Activated CD8-positive, alpha-beta memory T cell treated with anti-CD3 and anti-CD28 coated beads, Interleukin-2, amount 10 ng/mL, durations not matched to agents 7 days and 5 days (primary cell): ENCODE data around the gene COX15. TPM values are rescaled to one million over a fixed set of nuclear protein-coding genes. Genes with fewer than 3 reads are reported as not detected.
A peak's percentile ranks its signal among the peaks of the same experiment; 100 is the strongest.

Source experiments
- ATAC-seq: fragments of 150-1000 bp; cut with Tn5 transposase; one replicate; pipeline ENCODE4 v1.10.0; 2021; ENCODE audit warnings: moderate library complexity
- CTCF ChIA-PET: fragments of 350-600 bp; sonication (Branson Sonifier 250); formaldehyde crosslinking; loops from one replicate; lab custom pipeline; 2021; ENCODE audit warnings: antibody characterized with exemption; lab: Charles Lee
- DNase-seq: peaks from one replicate; pipeline ENCODE4 v3.0.0-alpha.2; 2020
- H3K27ac Mint-ChIP-seq: one replicate; pipeline ENCODE4 v1.8.0; 2021; ENCODE audit warnings: mild to moderate bottlenecking, mixed read lengths
- H3K27me3 Mint-ChIP-seq: one replicate; pipeline ENCODE4 v1.8.0; 2021; ENCODE audit warnings: mixed read lengths
- H3K36me3 Mint-ChIP-seq: one replicate; pipeline ENCODE4 v1.8.0; 2021; ENCODE audit warnings: mild to moderate bottlenecking, mixed read lengths
- H3K4me1 Mint-ChIP-seq: one replicate; pipeline ENCODE4 v1.8.0; 2021; ENCODE audit warnings: mixed read lengths
- H3K4me3 Mint-ChIP-seq: one replicate; pipeline ENCODE4 v1.8.0; 2021; ENCODE audit warnings: mild to moderate bottlenecking, moderate library complexity, mixed read lengths
- H3K9me3 Mint-ChIP-seq: one replicate; pipeline ENCODE4 v1.8.0; 2022; ENCODE audit warnings: low read depth, mixed read lengths
- total RNA-seq, 2 experiments: library from RNA; stranded (reverse); gene quantifications; one replicate each; pipeline ENCODE4 v1.2.3, GENCODE V29; 2021

Gene COX15
- total RNA-seq, 2 experiments from 2014 or later = 40.4 to 42.1 TPM

- Mint-ChIP-seq H3K9me3 (no peaks in the 10 kb centered on the region), H3K27me3 (no peaks in the 10 kb centered on the region), H3K4me3 (peak overlapping the region; percentile 98), H3K4me1 (peaks cover 26% of the 10 kb centered on the region), H3K36me3 (peaks cover 35% of the 10 kb centered on the region), H3K27ac (peak overlapping the region; percentile 99)
- DNase-seq (no peak), ATAC-seq (no peak)
- CTCF ChIA-PET = interaction anchor here (0.6 to 2.2 kb wide), 12 partner anchors 9 to 314 kb away, joined by 3 to 8 read pairs (median 5); no protein-coding TSS in a partner anchor
Measured at GRCh38 chr10:99731306-99732032, 458 bp downstream of the COX15 start.

- H3K27ac Mint-ChIP-seq = no peak overlapping the region
- H3K9me3 Mint-ChIP-seq = no peaks in the 10 kb centered on the region
- CTCF ChIA-PET = no interaction called here
- DNase-seq = no peak
- H3K36me3 Mint-ChIP-seq = peaks cover 32% of the 10 kb centered on the region
- H3K27me3 Mint-ChIP-seq = no peaks in the 10 kb centered on the region
- H3K4me1 Mint-ChIP-seq = peaks cover 20% of the 10 kb centered on the region
- no peak for ATAC-seq
- H3K4me3 Mint-ChIP-seq = no peak overlapping the region
Measured at GRCh38 chr10:99730026-99730425, 1.9 kb downstream of the COX15 start.

GRCh38 chr10:99720387-99720786, 11.5 kb downstream of the COX15 start:
- CTCF ChIA-PET = interaction anchor here (2.3 kb wide), 1 partner anchor 11 kb away, joined by 6 read pairs; the partner anchor contains the start of genes COX15 and CUTC
- Mint-ChIP-seq H3K27ac (no peak overlapping the region), H3K27me3 (no peaks in the 10 kb centered on the region), H3K9me3 (no peaks in the 10 kb centered on the region), H3K36me3 (peaks cover 59% of the 10 kb centered on the region), H3K4me1 (no peaks in the 10 kb centered on the region), H3K4me3 (no peak overlapping the region)
- ATAC-seq (no peak), DNase-seq (no peak)

GRCh38 chr10:99714446-99714845, 17.5 kb downstream of the COX15 start:
- Mint-ChIP-seq H3K4me1 (peaks cover 8% of the 10 kb centered on the region), H3K36me3 (peaks cover 35% of the 10 kb centered on the region), H3K4me3 (no peak overlapping the region), H3K27ac (no peak overlapping the region), H3K9me3 (no peaks in the 10 kb centered on the region), H3K27me3 (no peaks in the 10 kb centered on the region)
- CTCF ChIA-PET = interaction anchor here (1.2 to 1.3 kb wide), 2 partner anchors 155 to 278 kb away, joined by 5 to 6 read pairs; no protein-coding TSS in a partner anchor
- no peak for ATAC-seq
- DNase-seq = no peak

GRCh38 chr10:99711129-99711719, 20.7 kb downstream of the COX15 start:
- no peak overlapping the region for H3K27ac Mint-ChIP-seq
- CTCF ChIA-PET = interaction anchor here (0.7 to 2.1 kb wide), 6 partner anchors 10 to 275 kb away, joined by 3 to 9 read pairs (median 4); partner anchors contain the start of gene ENTPD7
- H3K9me3 Mint-ChIP-seq = no peaks in the 10 kb centered on the region
- DNase-seq (peak; percentile 51), ATAC-seq (peak; percentile 85)
- H3K27me3 Mint-ChIP-seq = no peaks in the 10 kb centered on the region
- H3K36me3 Mint-ChIP-seq = peaks cover 22% of the 10 kb centered on the region
- no peak overlapping the region for H3K4me3 Mint-ChIP-seq
- H3K4me1 Mint-ChIP-seq = peaks cover 8% of the 10 kb centered on the region

GRCh38 chr10:99709480-99710229, 22.3 kb downstream of the COX15 start:
- peaks cover 18% of the 10 kb centered on the region for H3K36me3 Mint-ChIP-seq
- DNase-seq (no peak), ATAC-seq (peak; percentile 36)
- H3K27ac Mint-ChIP-seq = no peak overlapping the region
- no peaks in the 10 kb centered on the region for H3K9me3 Mint-ChIP-seq
- H3K4me3 Mint-ChIP-seq = no peak overlapping the region
- H3K27me3 Mint-ChIP-seq = no peaks in the 10 kb centered on the region
- CTCF ChIA-PET = interaction anchor here (1.1 to 1.8 kb wide), 2 partner anchors 273 to 274 kb away, joined by 3 to 8 read pairs; no protein-coding TSS in a partner anchor
- peaks cover 8% of the 10 kb centered on the region for H3K4me1 Mint-ChIP-seq

- Mint-ChIP-seq H3K27ac (no peak overlapping the region), H3K9me3 (no peaks in the 10 kb centered on the region)
- no peak for ATAC-seq
Measured at GRCh38 chr10:99708428-99709012, 23.4 kb downstream of the COX15 start.

GRCh38 chr10:99700649-99701048, 31.3 kb downstream of the COX15 start:
- ATAC-seq = no peak
- Mint-ChIP-seq H3K4me1 (no peaks in the 10 kb centered on the region), H3K27me3 (no peaks in the 10 kb centered on the region), H3K4me3 (no peak overlapping the region), H3K27ac (no peak overlapping the region), H3K9me3 (no peaks in the 10 kb centered on the region), H3K36me3 (peaks cover 25% of the 10 kb centered on the region)
- CTCF ChIA-PET = interaction anchor here (1.3 kb wide), 1 partner anchor 140 kb away, joined by 3 read pairs; no protein-coding TSS in a partner anchor
- no peak for DNase-seq

More at GRCh38 chr10:99708428-99709012, 23.4 kb downstream of the COX15 start:
- CTCF ChIA-PET = interaction anchor here (1.0 to 1.1 kb wide), 2 partner anchors 272 to 317 kb away, joined by 3 read pairs; no protein-coding TSS in a partner anchor
- Mint-ChIP-seq H3K4me3 (no peak overlapping the region), H3K27me3 (no peaks in the 10 kb centered on the region), H3K36me3 (peaks cover 15% of the 10 kb centered on the region), H3K4me1 (peaks cover 8% of the 10 kb centered on the region)
- DNase-seq = no peak

GRCh38 chr10:99698504-99699080, 33.3 kb downstream of the COX15 start:
- DNase-seq (no peak), ATAC-seq (no peak)
- no peaks in the 10 kb centered on the region for H3K27me3 Mint-ChIP-seq
- H3K9me3 Mint-ChIP-seq = no peaks in the 10 kb centered on the region
- CTCF ChIA-PET = no interaction called here
- H3K4me1 Mint-ChIP-seq = no peaks in the 10 kb centered on the region
- H3K27ac Mint-ChIP-seq = no peak overlapping the region
- H3K4me3 Mint-ChIP-seq = no peak overlapping the region
- H3K36me3 Mint-ChIP-seq = peaks cover 25% of the 10 kb centered on the region

GRCh38 chr10:99695761-99696160, 36.2 kb downstream of the COX15 start:
- Mint-ChIP-seq H3K9me3 (no peaks in the 10 kb centered on the region), H3K36me3 (peaks cover 20% of the 10 kb centered on the region), H3K4me3 (no peak overlapping the region), H3K27me3 (no peaks in the 10 kb centered on the region), H3K4me1 (no peaks in the 10 kb centered on the region), H3K27ac (no peak overlapping the region)
- DNase-seq = no peak
- CTCF ChIA-PET = no interaction called here
- no peak for ATAC-seq

- Mint-ChIP-seq H3K36me3 (peaks cover 14% of the 10 kb centered on the region), H3K4me1 (no peaks in the 10 kb centered on the region), H3K27me3 (no peaks in the 10 kb centered on the region), H3K27ac (no peak overlapping the region), H3K9me3 (no peaks in the 10 kb centered on the region), H3K4me3 (no peak overlapping the region)
- ATAC-seq (no peak), DNase-seq (no peak)
- CTCF ChIA-PET = no interaction called here
Measured at GRCh38 chr10:99693933-99694583, 37.9 kb downstream of the COX15 start.

GRCh38 chr10:99689461-99689860, 42.5 kb downstream of the COX15 start:
- ATAC-seq (no peak), DNase-seq (no peak)
- Mint-ChIP-seq H3K4me3 (no peak overlapping the region), H3K27ac (no peak overlapping the region), H3K4me1 (peaks cover 6% of the 10 kb centered on the region), H3K36me3 (peaks cover 5% of the 10 kb centered on the region), H3K9me3 (no peaks in the 10 kb centered on the region), H3K27me3 (no peaks in the 10 kb centered on the region)
- CTCF ChIA-PET = no interaction called here
